MM.1S (cell line): ENCODE data around the gene LDLR.

Experiments
- DNase-seq: peaks from one replicate; pipeline ENCODE4 v3.0.0-alpha.2; 2015
- H2AFZ ChIP-seq: fragments of 300-600 bp; sonication (generic); 2 replicates; pipeline ENCODE4 v1.6.0; 2016; ENCODE audit warnings: antibody characterized with exemption, low read length
- H3F3A ChIP-seq: fragments of 300-600 bp; sonication (generic); 2 replicates; pipeline ENCODE4 v1.6.1; 2016; ENCODE audit warnings: mild to moderate bottlenecking, antibody characterized with exemption, low read length, moderate library complexity, mixed read lengths; ENCODE audit not compliant: insufficient read depth
- H3K27ac ChIP-seq: fragments of 300-600 bp; sonication (generic); 2 replicates; pipeline ENCODE4 v1.5.1; 2016; ENCODE audit warnings: mild to moderate bottlenecking, low read length
- H3K27me3 ChIP-seq: fragments of 300-600 bp; sonication (generic); replicated peaks from 2 replicates; pipeline ENCODE4 v1.6.0; 2016; ENCODE audit warnings: low read length; ENCODE audit not compliant: insufficient read depth
- H3K36me3 ChIP-seq: fragments of 300-600 bp; sonication (generic); replicated peaks from 2 replicates; pipeline ENCODE4 v1.6.1; 2016; ENCODE audit warnings: mild to moderate bottlenecking, low read length, mixed read lengths; ENCODE audit not compliant: insufficient read depth
- H3K4me1 ChIP-seq: fragments of 300-600 bp; sonication (generic); 2 replicates; pipeline ENCODE4 v1.6.1; 2016; ENCODE audit warnings: low read length, mixed read lengths
- H3K4me2 ChIP-seq: fragments of 300-600 bp; sonication (generic); 2 replicates; pipeline ENCODE4 v1.6.0; 2016; ENCODE audit warnings: low read depth, low read length
- H3K4me3 ChIP-seq: fragments of 300-600 bp; sonication (generic); 2 replicates; pipeline ENCODE4 v1.5.1; 2016; ENCODE audit warnings: low read length, mixed read lengths
- H3K79me2 ChIP-seq: fragments of 300-600 bp; sonication (generic); 2 replicates; pipeline ENCODE4 v1.6.1; 2016; ENCODE audit warnings: mixed run types, low read length, mixed read lengths
- H3K9ac ChIP-seq: fragments of 300-600 bp; sonication (generic); 2 replicates; pipeline ENCODE4 v1.6.1; 2016; ENCODE audit warnings: low read length, mixed read lengths
- H3K9me2 ChIP-seq: fragments of 300-600 bp; sonication (generic); replicated peaks from 2 replicates; pipeline ENCODE4 v1.6.1; 2016; ENCODE audit warnings: mild to moderate bottlenecking, low read length, mixed read lengths; ENCODE audit not compliant: insufficient read depth
- H3K9me3 ChIP-seq: fragments of 300-600 bp; sonication (generic); replicated peaks from 2 replicates; pipeline ENCODE4 v1.6.1; 2016; ENCODE audit warnings: mild to moderate bottlenecking, low read length, mixed read lengths; ENCODE audit not compliant: insufficient read depth
- H4K20me1 ChIP-seq: fragments of 300-600 bp; sonication (generic); 2 replicates; pipeline ENCODE4 v1.6.1; 2016; ENCODE audit warnings: mild to moderate bottlenecking, low read length, moderate library complexity, mixed read lengths; ENCODE audit not compliant: insufficient read depth
- EZH2 ChIP-seq: fragments of 300-600 bp; sonication (generic); optimal IDR thresholded peaks from 2 replicates; pipeline ENCODE3; 2017; ENCODE audit warnings: low read depth, mild to moderate bottlenecking, antibody characterized with exemption, low read length, mixed read lengths
- EZH2phosphoT487 ChIP-seq: fragments of 300-600 bp; sonication (generic); IDR thresholded peaks from 2 replicates; pipeline ENCODE4 v1.6.1; 2018; ENCODE audit warnings: antibody characterized with exemption, low read length
- TF ChIP-seq, protein P1 (sequence below): fragments of 300-600 bp; sonication (generic); IDR thresholded peaks from 2 replicates; pipeline ENCODE4 v1.5.1; 2016; ENCODE audit warnings: antibody characterized with exemption, low read length, mixed read lengths

LDLR gene

DNA sequence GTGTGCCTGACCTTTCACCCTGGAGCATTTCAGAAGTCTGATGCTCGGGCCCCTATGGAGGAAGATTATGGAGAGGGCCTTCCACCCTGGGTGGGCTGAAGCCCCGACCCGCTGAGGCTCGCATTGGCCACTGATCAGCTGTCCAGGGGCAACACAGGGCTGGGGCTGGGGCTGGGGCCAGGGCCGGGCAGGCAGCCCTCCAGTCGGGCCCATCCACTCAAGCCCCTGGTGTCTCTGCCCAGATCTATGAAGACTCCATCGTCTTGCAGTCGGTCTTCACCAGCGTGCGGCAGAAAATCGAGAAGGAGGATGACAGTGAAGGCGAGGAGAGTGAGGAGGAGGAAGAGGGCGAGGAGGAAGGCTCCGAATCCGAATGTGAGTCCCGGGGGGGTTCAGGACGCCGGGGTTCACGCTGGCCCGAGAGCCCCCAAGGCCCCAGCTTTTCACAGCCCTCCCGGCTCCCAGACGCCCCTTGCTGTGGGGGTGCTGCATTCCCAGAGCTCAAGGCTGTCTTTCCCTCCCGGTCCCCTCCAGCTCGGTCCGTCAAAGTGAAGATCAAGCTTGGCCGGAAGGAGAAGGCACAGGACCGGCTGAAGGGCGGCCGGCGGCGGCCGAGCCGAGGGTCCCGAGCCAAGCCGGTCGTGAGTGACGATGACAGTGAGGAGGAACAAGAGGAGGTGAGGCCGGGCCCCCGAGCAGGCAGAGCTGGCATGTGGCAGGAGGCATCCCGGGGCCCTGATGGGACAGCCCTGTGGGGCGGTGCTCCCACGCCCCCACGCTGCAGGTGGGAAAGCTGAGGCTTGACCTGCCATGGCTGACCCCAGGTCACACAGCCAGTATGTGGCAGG, 29.5 kb upstream of the LDLR start:
- Histone ChIP-seq H3K36me3 (no peaks in the 10 kb centered on the region; the same call in 1 of the 2 replicates), H3K9me3 (no peaks in the 10 kb centered on the region)

DNA sequence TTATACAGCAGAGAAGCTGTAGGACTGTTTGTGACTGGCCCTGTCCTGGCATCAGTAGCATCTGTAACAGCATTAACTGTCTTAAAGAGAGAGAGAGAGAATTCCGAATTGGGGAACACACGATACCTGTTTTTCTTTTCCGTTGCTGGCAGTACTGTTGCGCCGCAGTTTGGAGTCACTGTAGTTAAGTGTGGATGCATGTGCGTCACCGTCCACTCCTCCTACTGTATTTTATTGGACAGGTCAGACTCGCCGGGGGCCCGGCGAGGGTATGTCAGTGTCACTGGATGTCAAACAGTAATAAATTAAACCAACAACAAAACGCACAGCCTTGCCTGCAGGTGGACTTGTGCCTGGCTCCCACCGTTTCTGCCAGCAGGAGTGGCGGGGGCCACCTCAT, 27.3 kb upstream of the LDLR start:
- no peak overlapping the region for H2AFZ ChIP-seq
- H3K27me3 ChIP-seq: no peaks in the 10 kb centered on the region
- H3K9ac ChIP-seq: no peak overlapping the region
- no peak overlapping the region for H3K4me3 ChIP-seq
- no peaks in the 10 kb centered on the region for H4K20me1 ChIP-seq
- no peaks in the 10 kb centered on the region; the same call in 1 of the 2 replicates for H3K36me3 ChIP-seq
- no peak overlapping the region for H3K27ac ChIP-seq
- H3K4me1 ChIP-seq: no peaks in the 10 kb centered on the region
- no peaks in the 10 kb centered on the region for H3F3A ChIP-seq
- H3K9me2 ChIP-seq: no peaks in the 10 kb centered on the region
- no peak overlapping the region for H3K4me2 ChIP-seq
- no peaks in the 10 kb centered on the region for H3K79me2 ChIP-seq
- TF ChIP-seq, protein P1, sequence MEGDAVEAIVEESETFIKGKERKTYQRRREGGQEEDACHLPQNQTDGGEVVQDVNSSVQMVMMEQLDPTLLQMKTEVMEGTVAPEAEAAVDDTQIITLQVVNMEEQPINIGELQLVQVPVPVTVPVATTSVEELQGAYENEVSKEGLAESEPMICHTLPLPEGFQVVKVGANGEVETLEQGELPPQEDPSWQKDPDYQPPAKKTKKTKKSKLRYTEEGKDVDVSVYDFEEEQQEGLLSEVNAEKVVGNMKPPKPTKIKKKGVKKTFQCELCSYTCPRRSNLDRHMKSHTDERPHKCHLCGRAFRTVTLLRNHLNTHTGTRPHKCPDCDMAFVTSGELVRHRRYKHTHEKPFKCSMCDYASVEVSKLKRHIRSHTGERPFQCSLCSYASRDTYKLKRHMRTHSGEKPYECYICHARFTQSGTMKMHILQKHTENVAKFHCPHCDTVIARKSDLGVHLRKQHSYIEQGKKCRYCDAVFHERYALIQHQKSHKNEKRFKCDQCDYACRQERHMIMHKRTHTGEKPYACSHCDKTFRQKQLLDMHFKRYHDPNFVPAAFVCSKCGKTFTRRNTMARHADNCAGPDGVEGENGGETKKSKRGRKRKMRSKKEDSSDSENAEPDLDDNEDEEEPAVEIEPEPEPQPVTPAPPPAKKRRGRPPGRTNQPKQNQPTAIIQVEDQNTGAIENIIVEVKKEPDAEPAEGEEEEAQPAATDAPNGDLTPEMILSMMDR: no peak
- TF ChIP-seq EZH2phosphoT487 (no peak), EZH2 (no peak)
- H3K9me3 ChIP-seq: no peaks in the 10 kb centered on the region
- DNase-seq: no peak

More for the DNA sequence above, 29.5 kb upstream of the LDLR start:
- no peak overlapping the region for H3K4me2 ChIP-seq
- no peak overlapping the region for H3K9ac ChIP-seq
- no peaks in the 10 kb centered on the region for H3K79me2 ChIP-seq
- TF ChIP-seq, protein P1: no peak
- TF ChIP-seq EZH2phosphoT487 (no peak), EZH2 (no peak)
- no peaks in the 10 kb centered on the region for H3K9me2 ChIP-seq
- no peaks in the 10 kb centered on the region for H3K4me1 ChIP-seq
- no peaks in the 10 kb centered on the region for H3K27me3 ChIP-seq
- no peak for DNase-seq
- H3F3A ChIP-seq: no peaks in the 10 kb centered on the region
- H3K4me3 ChIP-seq: no peak overlapping the region
- no peak overlapping the region for H3K27ac ChIP-seq
- no peak overlapping the region for H2AFZ ChIP-seq
- no peaks in the 10 kb centered on the region for H4K20me1 ChIP-seq

DNA sequence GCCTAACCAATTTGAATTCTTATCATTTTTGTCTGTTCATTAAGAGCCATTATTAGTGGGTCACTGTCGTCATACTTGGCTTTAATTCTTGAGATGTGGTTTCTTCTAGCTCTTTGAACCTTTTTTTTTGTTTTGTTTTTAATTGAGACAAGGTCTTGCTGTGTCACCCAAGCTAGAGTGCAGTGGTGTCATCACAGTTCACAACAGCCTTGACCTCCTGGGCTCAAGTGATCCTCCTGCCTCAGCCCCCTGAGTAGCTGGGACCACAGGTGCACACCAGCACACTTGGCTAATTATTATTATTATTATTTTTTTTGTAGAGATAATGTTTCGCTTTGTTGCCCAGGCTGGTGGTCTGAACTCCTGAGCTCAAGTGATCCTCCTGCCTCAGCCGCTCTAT, 25.8 kb upstream of the LDLR start:
- no peaks in the 10 kb centered on the region for H4K20me1 ChIP-seq
- H3K4me3 ChIP-seq: no peak overlapping the region
- no peak overlapping the region for H3K27ac ChIP-seq
- H3K27me3 ChIP-seq: no peaks in the 10 kb centered on the region
- no peak overlapping the region for H3K4me2 ChIP-seq
- H3F3A ChIP-seq: no peaks in the 10 kb centered on the region
- H3K9me2 ChIP-seq: no peaks in the 10 kb centered on the region
- H3K9ac ChIP-seq: no peak overlapping the region
- DNase-seq: no peak
- H3K9me3 ChIP-seq: no peaks in the 10 kb centered on the region
- no peaks in the 10 kb centered on the region for H3K79me2 ChIP-seq
- no peaks in the 10 kb centered on the region for H3K4me1 ChIP-seq
- no peaks in the 10 kb centered on the region; the same call in 1 of the 2 replicates for H3K36me3 ChIP-seq
- no peak overlapping the region for H2AFZ ChIP-seq
- TF ChIP-seq EZH2 (no peak), EZH2phosphoT487 (no peak)
- TF ChIP-seq, protein P1: no peak
